SJCRH30 (cell line): Measurements from ENCODE around the gene DOK1. TPM values are rescaled to one million over a fixed set of nuclear protein-coding genes. Genes with fewer than 3 reads are reported as not detected.
"Not testable (repeated sequence)": the region's sequence is repeated elsewhere in the genome, so short reads cannot be mapped to it uniquely, and the experiment has no call there.

Source experiments
- DNase-seq, 2 experiments: peaks; one replicate each; pipeline ENCODE4 v3.0.0-alpha.2; 2015 to 2020
- H3K27ac ChIP-seq: fragments of 250-450 bp; sonication (Bioruptor Pico); 2 replicates; pipeline ENCODE4 v1.5.1; 2020; ENCODE audit warnings: mild to moderate bottlenecking, moderate library complexity
- H3K27me3 ChIP-seq: fragments of 250-450 bp; sonication (Bioruptor Pico); 2 replicates; pipeline ENCODE4 v1.5.1; 2020; ENCODE audit warnings: mild to moderate bottlenecking, moderate library complexity
- H3K36me3 ChIP-seq: fragments of 250-450 bp; sonication (Bioruptor Pico); 2 replicates; pipeline ENCODE4 v1.5.1; 2020; ENCODE audit warnings: mild to moderate bottlenecking, moderate library complexity
- H3K4me1 ChIP-seq: fragments of 250-450 bp; sonication (Bioruptor Pico); 2 replicates; pipeline ENCODE4 v1.5.1; 2020; ENCODE audit warnings: mild to moderate bottlenecking, moderate library complexity
- H3K4me3 ChIP-seq: fragments of 250-450 bp; sonication (Bioruptor Pico); 2 replicates; pipeline ENCODE4 v1.5.1; 2020; ENCODE audit warnings: mild to moderate bottlenecking, moderate library complexity
- H3K9me3 ChIP-seq: fragments of 250-450 bp; sonication (Bioruptor Pico); replicated peaks from 2 replicates; pipeline ENCODE4 v1.5.1; 2020; ENCODE audit warnings: mild to moderate bottlenecking, moderate library complexity
- total RNA-seq: library from RNA; depleted of rRNA; stranded (reverse); fragments of >200 nt; shearing (Covaris generic); gene quantifications from 2 replicates; pipeline ENCODE4 v1.2.3, GENCODE V29; 2014

Gene DOK1
- total RNA-seq, 1 experiment from 2014 or later: 4.4 TPM

DNA sequence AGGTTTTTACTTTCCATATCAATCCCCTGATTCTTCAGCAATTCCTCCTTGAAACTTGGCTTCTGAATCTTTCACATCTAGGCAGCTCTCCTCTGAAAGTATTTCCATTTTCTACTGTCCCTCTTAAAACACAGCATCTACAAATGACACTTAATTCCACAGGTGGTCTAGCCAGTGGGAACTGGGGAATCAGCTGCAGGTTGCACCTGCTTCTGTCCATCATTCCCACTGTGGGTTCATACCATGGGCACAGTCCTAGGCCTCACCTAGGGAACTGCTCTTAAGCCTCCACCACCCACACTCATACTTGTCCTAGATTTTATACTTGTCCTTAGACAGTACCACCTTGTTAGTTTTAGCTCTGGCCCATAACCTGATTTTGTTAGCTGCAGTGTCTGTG is 3.0 kb upstream of the DOK1 start:
- Histone ChIP-seq H3K27ac (no peak overlapping the region), H3K9me3 (no peaks in the 10 kb centered on the region), H3K27me3 (no peaks in the 10 kb centered on the region), H3K36me3 (no peaks in the 10 kb centered on the region), H3K4me3 (no peak overlapping the region), H3K4me1 (peaks cover 18% of the 10 kb centered on the region)
- DNase-seq: peak; percentile 59 to 80

DNA sequence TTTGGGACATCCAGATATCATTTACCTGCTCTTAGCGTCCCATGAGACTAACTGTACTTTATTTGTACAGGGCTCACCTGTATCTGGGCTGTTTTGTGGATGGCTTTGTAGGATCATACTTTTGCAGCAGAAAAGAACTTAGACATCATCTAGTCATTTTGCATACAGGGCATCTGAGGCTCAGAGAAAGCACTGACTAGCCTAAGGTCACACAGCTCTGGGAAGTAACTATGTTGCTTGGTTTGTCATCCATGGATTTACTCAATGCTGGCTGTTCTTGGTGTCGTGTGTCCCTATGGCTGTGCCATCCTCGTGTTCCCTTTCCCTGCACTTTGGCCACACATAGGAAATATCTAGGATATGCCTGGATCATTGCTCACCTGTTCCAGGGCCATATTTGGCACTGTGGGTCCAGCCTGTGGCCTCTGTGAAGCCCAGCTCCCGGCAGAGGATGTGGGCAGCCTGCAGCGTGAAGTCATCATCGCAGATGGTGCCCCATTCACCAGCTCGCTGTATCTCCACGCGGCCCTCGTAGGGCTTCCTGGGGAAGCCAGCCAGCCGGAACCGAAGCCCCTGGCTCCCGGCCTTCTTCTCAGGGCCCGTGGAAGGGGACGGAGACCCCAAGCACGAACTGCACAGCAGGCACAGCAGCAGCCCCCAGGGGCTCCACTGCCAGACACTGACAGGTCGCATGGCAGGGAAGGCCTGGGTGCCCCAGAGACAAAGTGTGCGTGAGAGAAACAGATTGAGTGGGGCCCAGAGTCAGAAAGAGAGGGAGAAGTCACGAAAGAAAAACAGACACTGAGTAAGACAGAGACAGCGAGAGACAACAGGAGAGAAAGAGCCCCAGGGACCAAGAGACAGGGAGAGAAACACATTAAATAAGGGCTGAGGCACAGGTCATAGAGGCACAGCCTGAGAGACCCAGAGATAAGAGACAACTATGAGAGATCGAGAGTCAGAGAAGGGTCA is 2.3 kb upstream of the DOK1 start:
- H3K27ac ChIP-seq: peak overlapping the region; percentile 47; the same call in 1 of the 2 replicates
- H3K36me3 ChIP-seq: no peaks in the 10 kb centered on the region
- H3K4me1 ChIP-seq: peaks cover 18% of the 10 kb centered on the region
- peak overlapping the region; percentile 61 for H3K4me3 ChIP-seq
- H3K9me3 ChIP-seq: no peaks in the 10 kb centered on the region
- no peaks in the 10 kb centered on the region for H3K27me3 ChIP-seq
- no peak for DNase-seq

GRCh38 chr2:74552914-74553811 is 1.4 kb upstream of the DOK1 start:
- DNase-seq: peak; percentile 47 to 62
- Histone ChIP-seq H3K27me3 (no peaks in the 10 kb centered on the region), H3K4me1 (peaks cover 14% of the 10 kb centered on the region), H3K9me3 (no peaks in the 10 kb centered on the region), H3K4me3 (peak overlapping the region; percentile 61), H3K36me3 (no peaks in the 10 kb centered on the region), H3K27ac (peak overlapping the region; percentile 47; the same call in 1 of the 2 replicates)

DNA sequence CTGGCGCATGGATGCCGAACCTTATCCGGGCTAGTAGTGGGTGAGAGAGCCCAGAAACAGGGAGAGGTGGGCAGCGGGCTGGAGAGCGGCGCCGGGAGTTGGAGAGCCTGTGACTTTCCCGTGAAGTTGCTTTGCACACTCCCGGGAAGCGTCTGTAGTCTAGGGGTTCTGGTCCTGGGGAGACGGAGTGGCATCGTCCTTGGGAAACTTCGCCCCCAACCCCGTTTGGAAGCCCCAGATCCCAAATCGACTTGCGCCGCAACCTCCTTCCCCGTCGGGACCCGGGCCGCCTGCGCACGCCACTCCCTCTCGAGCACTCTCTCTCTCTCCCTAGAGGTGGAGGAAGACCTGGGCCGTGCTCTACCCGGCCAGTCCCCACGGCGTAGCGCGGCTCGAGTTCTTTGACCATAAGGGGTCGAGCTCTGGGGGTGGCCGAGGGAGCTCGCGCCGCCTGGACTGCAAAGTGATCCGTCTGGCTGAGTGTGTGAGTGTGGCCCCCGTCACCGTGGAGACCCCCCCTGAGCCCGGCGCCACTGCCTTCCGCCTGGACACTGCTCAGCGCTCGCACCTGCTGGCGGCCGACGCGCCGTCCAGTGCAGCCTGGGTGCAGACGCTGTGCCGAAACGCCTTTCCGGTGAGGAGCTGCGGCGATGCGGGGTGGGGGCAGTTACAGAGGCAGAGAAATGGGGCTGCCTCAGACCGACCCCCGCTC is 456 bp downstream of the DOK1 start:
- Histone ChIP-seq H3K27me3 (peaks cover 7% of the 10 kb centered on the region), H3K27ac (no peak overlapping the region; the same call in 1 of the 2 replicates), H3K36me3 (no peaks in the 10 kb centered on the region), H3K9me3 (no peaks in the 10 kb centered on the region), H3K4me3 (peak overlapping the region; percentile 61), H3K4me1 (peaks cover 10% of the 10 kb centered on the region)
- no peak for DNase-seq

GRCh38 chr2:74555610-74556103 is 1.1 kb downstream of the DOK1 start:
- Histone ChIP-seq H3K27me3 (peaks cover 14% of the 10 kb centered on the region), H3K9me3 (no peaks in the 10 kb centered on the region), H3K27ac (no peak overlapping the region), H3K4me1 (peaks cover 10% of the 10 kb centered on the region), H3K36me3 (no peaks in the 10 kb centered on the region), H3K4me3 (no peak overlapping the region)
- DNase-seq: no peak

DNA sequence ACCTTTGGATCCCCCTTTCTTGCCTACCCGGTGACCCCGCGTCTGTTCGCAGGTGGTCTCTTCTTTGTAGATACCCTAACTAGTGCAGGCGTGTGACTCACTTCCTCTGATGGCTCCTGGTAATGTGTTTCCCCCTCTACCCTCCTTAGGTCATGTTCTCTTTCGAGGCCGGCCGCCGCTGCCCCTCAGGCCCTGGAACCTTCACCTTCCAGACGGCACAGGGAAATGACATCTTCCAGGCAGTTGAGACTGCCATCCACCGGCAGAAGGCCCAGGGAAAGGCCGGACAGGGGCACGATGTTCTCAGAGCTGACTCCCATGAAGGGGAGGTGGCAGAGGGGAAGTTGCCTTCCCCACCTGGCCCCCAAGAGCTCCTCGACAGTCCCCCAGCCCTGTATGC is 1.6 kb downstream of the DOK1 start:
- Histone ChIP-seq H3K36me3 (no peaks in the 10 kb centered on the region), H3K27ac (no peak overlapping the region), H3K4me1 (peaks cover 9% of the 10 kb centered on the region), H3K4me3 (no peak overlapping the region), H3K27me3 (peaks cover 14% of the 10 kb centered on the region), H3K9me3 (no peaks in the 10 kb centered on the region)
- DNase-seq: no peak

GRCh38 chr2:74556831-74557370 is 2.4 kb downstream of the DOK1 start:
- DNase-seq: no peak
- no peak overlapping the region for H3K4me3 ChIP-seq
- H3K27me3 ChIP-seq: peaks cover 20% of the 10 kb centered on the region
- H3K36me3 ChIP-seq: no peaks in the 10 kb centered on the region
- H3K4me1 ChIP-seq: peaks cover 2% of the 10 kb centered on the region
- H3K9me3 ChIP-seq: no peaks in the 10 kb centered on the region
- H3K27ac ChIP-seq: no peak overlapping the region

GRCh38 chr2:74558284-74559230 is 4.0 kb downstream of the DOK1 start:
- no peak for DNase-seq
- Histone ChIP-seq H3K4me3 (no peak overlapping the region), H3K9me3 (no peaks in the 10 kb centered on the region), H3K27me3 (peaks cover 31% of the 10 kb centered on the region), H3K36me3 (no peaks in the 10 kb centered on the region), H3K27ac (no peak overlapping the region), H3K4me1 (no peaks in the 10 kb centered on the region)

- Histone ChIP-seq H3K27ac (no peak overlapping the region), H3K4me3 (no peak overlapping the region), H3K27me3 (peaks cover 31% of the 10 kb centered on the region), H3K4me1 (no peaks in the 10 kb centered on the region), H3K9me3 (no peaks in the 10 kb centered on the region), H3K36me3 (no peaks in the 10 kb centered on the region)
- DNase-seq: no peak
Observed at GRCh38 chr2:74559912-74560311, 5.4 kb downstream of the DOK1 start.

GRCh38 chr2:74560591-74560990 is 6.1 kb downstream of the DOK1 start:
- H3K36me3 ChIP-seq: no peaks in the 10 kb centered on the region
- H3K9me3 ChIP-seq: no peaks in the 10 kb centered on the region
- no peak overlapping the region for H3K4me3 ChIP-seq
- no peaks in the 10 kb centered on the region for H3K4me1 ChIP-seq
- no peak overlapping the region for H3K27ac ChIP-seq
- DNase-seq: no peak
- H3K27me3 ChIP-seq: peaks cover 36% of the 10 kb centered on the region

- H3K4me3 ChIP-seq, DNase-seq, H3K36me3 ChIP-seq, H3K9me3 ChIP-seq, H3K27ac ChIP-seq, H3K4me1 ChIP-seq: not testable (repeated sequence)
- H3K27me3 ChIP-seq: peaks cover 38% of the 10 kb centered on the region
Observed at GRCh38 chr2:74561022-74561421, 6.5 kb downstream of the DOK1 start.

DNA sequence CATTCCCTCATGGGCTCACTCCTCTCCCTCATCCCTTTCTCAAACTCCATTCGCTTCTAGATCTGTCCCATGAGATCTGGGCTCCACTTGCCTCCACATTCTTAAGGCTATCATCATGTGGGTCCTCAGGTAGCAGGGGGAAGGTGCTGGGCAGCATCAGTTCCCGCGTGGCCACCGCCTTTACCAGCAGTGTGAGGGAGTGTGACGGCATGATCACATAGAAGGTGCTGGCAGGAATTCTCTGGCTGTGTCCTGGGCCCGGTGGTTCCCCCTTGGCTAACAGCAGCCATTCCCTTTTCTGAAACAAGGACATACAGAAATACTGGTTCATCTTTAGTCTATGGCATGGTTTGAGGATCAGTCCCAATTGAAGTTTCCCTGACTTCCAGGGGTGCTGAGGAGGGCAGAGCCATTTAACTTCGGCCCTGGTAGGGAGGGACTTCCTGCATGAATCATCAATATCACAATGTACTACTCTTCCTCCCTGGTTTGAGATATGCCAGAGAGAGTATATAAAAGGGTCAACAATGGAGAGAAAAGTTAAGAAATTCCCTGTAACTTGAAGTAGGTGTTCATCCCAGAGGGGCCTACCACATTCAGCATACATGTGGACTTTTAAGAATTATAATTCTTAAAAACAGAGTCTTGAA is 7.7 kb downstream of the DOK1 start:
- H3K36me3 ChIP-seq: no peaks in the 10 kb centered on the region
- H3K27me3 ChIP-seq: peaks cover 43% of the 10 kb centered on the region
- H3K27ac ChIP-seq: no peak overlapping the region
- no peak overlapping the region for H3K4me3 ChIP-seq
- no peak for DNase-seq
- H3K9me3 ChIP-seq: no peaks in the 10 kb centered on the region
- no peaks in the 10 kb centered on the region for H3K4me1 ChIP-seq

- no peaks in the 10 kb centered on the region for H3K4me1 ChIP-seq
- H3K27me3 ChIP-seq: peaks cover 48% of the 10 kb centered on the region
- no peaks in the 10 kb centered on the region for H3K36me3 ChIP-seq
- no peak overlapping the region for H3K27ac ChIP-seq
- H3K9me3 ChIP-seq: no peaks in the 10 kb centered on the region
- no peak overlapping the region for H3K4me3 ChIP-seq
- no peak for DNase-seq
Observed at GRCh38 chr2:74564222-74564621, 9.7 kb downstream of the DOK1 start.
